OCI-LY3 (cell line): ENCODE measurements around the gene SLC25A51.

Source experiments
- CTCF ChIP-seq: fragments of 200-600, 300-600 bp; sonication (generic); IDR thresholded peaks from 2 replicates; pipeline ENCODE4 v1.5.1; 2014; ENCODE audit warnings: antibody characterized with exemption, low read length, low read depth
- EZH2phosphoT487 ChIP-seq: fragments of 200-600 bp; shearing (Covaris generic); IDR thresholded peaks from 2 replicates; pipeline ENCODE4 v1.6.1; 2018; ENCODE audit warnings: antibody characterized with exemption, mixed run types, low read depth

DNA sequence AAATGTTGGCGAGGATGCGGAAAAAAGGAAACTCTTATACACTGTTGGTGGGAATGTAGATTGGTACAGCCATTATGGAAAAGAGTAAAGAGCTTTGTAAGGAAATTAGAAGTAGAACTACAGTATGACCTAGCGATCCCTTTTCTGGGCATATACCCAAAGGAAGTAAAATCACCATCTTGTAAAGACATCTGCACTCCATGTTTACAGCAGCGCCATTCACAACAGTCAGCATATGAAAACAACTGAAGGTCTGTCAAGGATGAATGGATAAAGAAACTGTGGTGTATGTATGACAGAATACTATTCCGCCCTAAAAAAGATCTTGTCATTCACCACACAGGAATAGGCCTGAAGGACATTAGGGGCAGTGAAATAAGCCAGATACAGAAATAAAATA, 27.7 kb upstream of the SLC25A51 start:
- no peak for TF ChIP-seq CTCF
- TF ChIP-seq EZH2phosphoT487, result no peak
